ENCODE data around the gene ANO4. TPM values are rescaled to one million over a fixed set of nuclear protein-coding genes. Genes with fewer than 3 reads are reported as not detected.
"Not testable (repeated sequence)": the region's sequence is repeated elsewhere in the genome, so short reads cannot be mapped to it uniquely, and the experiment has no call there.

Gene ANO4
- total RNA-seq, 4 donors from 2014 or later, result 0.56 to 2.4 (median 1.1) TPM

DNA sequence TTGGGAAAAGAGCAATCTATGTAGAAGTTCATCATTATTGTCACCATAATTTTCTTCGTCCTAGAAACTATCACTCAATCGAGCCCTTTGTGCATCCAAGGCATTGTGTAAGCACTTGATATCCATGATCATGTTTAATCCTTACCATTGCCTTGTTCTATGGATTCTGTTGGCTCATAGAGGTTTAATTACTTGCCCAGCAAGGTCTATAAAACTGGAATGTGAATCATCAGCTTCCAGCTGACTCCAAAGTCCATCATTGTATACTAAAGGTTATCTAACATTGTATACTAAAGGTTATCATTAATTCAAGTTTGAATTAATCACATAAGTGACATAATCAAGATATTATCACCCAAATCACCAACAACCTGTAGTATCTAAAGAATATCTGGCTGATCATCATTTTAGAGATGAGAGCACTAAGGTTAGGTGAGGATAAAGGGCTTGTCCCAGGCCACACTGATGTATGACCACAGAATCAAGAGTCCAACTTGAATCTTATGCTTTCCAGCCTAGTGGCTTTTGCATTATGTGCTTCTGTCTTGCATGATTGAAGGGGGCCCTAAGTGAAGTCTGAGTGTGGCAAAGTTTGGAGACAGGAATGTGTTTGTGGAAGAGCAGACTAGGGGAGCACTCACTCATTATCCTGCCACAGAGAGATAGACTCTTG, 188.1 kb downstream of the ANO4 start:
- no peak for ATAC-seq (ENCODE audit: low FRiP score)
- TF ChIP-seq CTCF (IDR thresholded peaks at IDR 0.05), result no peak
- DNase-seq (ENCODE audit: low spot score), result no peak

GRCh38 chr12:100984796-100985195, 190.2 kb downstream of the ANO4 start:
- no peak for TF ChIP-seq CTCF (IDR thresholded peaks at IDR 0.05)
- no peak for ATAC-seq (ENCODE audit: low FRiP score)
- DNase-seq (ENCODE audit: low spot score), result no peak

- no peak for DNase-seq (ENCODE audit: low spot score)
- ATAC-seq (ENCODE audit: low FRiP score), result no peak
- no peak for TF ChIP-seq CTCF (IDR thresholded peaks at IDR 0.05)
Observed at GRCh38 chr12:100986595-100987547, 192.3 kb downstream of the ANO4 start.

DNA sequence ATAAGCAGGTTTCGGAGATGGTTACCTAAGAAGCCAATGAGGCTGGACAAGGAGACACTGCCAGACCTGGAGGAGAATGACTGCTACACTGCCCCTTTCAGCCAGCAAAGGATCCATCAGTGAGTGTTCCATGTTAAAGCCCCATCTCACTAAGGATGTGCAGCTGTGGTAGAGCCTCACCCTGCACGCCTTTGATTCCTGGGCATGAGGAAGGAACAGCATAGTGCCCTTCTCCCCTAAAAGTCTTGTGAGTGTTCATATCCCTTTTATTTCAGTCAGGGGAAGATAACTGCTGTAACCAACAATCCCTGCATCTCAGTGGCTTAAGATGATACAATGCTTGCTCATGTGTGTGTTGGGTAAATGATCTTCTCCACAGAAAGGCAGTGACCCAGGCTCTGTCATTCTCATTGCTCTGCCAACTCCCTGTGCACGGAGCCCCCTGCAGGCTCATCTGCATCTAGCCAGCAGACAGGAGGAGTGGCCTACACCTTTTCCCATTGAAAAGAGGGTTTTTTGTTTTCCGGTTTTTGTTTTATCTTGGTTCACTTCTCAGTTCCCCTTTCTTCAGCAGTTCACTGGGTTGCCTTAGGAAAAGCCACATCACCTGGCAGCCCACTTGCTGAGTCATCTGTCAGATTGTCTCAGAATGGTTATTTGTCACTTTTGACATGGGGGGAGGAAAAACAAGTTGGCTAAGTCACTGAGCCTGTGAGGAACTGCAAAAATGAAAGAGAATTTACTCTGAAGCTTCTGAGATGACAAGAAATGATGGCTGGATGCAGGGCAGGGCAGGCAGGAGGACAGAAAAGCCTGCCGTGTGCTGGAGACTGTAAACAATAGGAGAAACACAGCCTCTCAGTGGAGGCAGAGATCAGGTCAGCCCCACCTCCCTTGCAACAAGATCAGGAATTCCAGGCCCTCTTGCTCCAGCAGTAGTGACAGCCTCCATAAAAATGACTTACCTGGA, 193.3 kb downstream of the ANO4 start:
- DNase-seq (ENCODE audit: low spot score) (no peak), ATAC-seq (ENCODE audit: low FRiP score) (no peak)
- no peak for TF ChIP-seq CTCF (IDR thresholded peaks at IDR 0.05)

GRCh38 chr12:100989509-100989908, 194.9 kb downstream of the ANO4 start:
- ATAC-seq (ENCODE audit: low FRiP score); DNase-seq (ENCODE audit: low spot score): not testable (repeated sequence)

GRCh38 chr12:100991102-100991501, 196.5 kb downstream of the ANO4 start:
- no peak for DNase-seq (ENCODE audit: low spot score)
- TF ChIP-seq CTCF (IDR thresholded peaks at IDR 0.05), result no peak
- no peak for ATAC-seq (ENCODE audit: low FRiP score)

DNA sequence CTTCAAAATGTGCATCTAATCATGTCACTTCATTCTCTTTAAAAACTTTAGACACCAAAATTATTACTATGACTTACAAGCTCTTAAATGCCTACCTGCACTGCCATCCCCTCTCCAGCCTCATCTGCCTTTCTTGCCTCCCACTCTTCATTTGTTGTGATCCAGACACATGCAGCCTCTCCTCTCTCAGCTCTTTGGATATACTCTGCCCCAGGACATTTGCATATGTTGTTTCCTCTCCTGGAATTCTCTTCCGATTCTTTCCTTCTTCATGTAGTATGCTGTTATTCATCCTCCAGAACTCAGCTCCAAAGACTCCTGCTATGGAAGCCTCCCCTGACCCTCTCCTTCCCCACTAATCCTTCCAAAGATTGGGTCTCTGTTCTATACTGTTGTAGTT, 197.6 kb downstream of the ANO4 start:
- ATAC-seq (ENCODE audit: low FRiP score) (no peak), DNase-seq (ENCODE audit: low spot score) (no peak)
- no peak for TF ChIP-seq CTCF (IDR thresholded peaks at IDR 0.05)
